Liver (tissue), 9 donors: Measurements from ENCODE around the gene DENND11. TPM values are rescaled to one million over a fixed set of nuclear protein-coding genes. Genes with fewer than 3 reads are reported as not detected.

Experiments
- DNase-seq: peaks from one replicate; pipeline ENCODE4 v3.0.0-alpha.2; 2017; ENCODE audit warnings: low spot score
- H3K27ac ChIP-seq, 2 donors: one replicate each; pipeline ENCODE4 v1.7.0; 2013; ENCODE audit warnings: inconsistent platforms in 2 of 2, low read length in 2 of 2, control low read depth in 1 of 2, low read depth in 1 of 2, mild to moderate bottlenecking in 1 of 2
- H3K27me3 ChIP-seq, 4 donors: one replicate each; pipeline versions ENCODE4 v1.6.1 to v1.7.0; 2013; ENCODE audit warnings: low read length in 3 of 4, inconsistent platforms in 1 of 4, mild to moderate bottlenecking in 1 of 4, moderate library complexity in 1 of 4; ENCODE audit not compliant: control insufficient read depth in 4 of 4, insufficient read depth in 4 of 4
- H3K36me3 ChIP-seq, 4 donors: one replicate each; pipeline versions ENCODE4 v1.6.1 to v1.7.0; 2013; ENCODE audit warnings: low read length in 3 of 4, mild to moderate bottlenecking in 3 of 4, low read depth in 1 of 4, moderate library complexity in 1 of 4; ENCODE audit not compliant: control insufficient read depth in 4 of 4, insufficient read depth in 3 of 4
- H3K4me1 ChIP-seq, 4 donors: one replicate each; pipeline versions ENCODE4 v1.6.1 to v1.7.0; 2013; ENCODE audit warnings: low read length in 3 of 4, mild to moderate bottlenecking in 3 of 4, moderate library complexity in 1 of 4; ENCODE audit not compliant: control insufficient read depth in 4 of 4, insufficient read depth in 4 of 4
- H3K4me3 ChIP-seq, 3 donors: one replicate each; pipeline versions ENCODE4 v1.6.1 to v1.7.0; 2013; ENCODE audit warnings: low read length in 3 of 3, control low read depth in 1 of 3, low read depth in 1 of 3, mild to moderate bottlenecking in 1 of 3
- H3K9ac ChIP-seq, 2 donors: one replicate each; pipeline ENCODE4 v1.7.0; 2013; ENCODE audit warnings: low read length in 2 of 2, mild to moderate bottlenecking in 2 of 2, moderate library complexity in 2 of 2, control low read depth in 1 of 2, low read depth in 1 of 2
- H3K9me3 ChIP-seq, 4 donors: one replicate each; pipeline versions ENCODE4 v1.6.1 to v1.7.0; 2013; ENCODE audit warnings: low read length in 3 of 4; ENCODE audit not compliant: control insufficient read depth in 4 of 4
- EGR1 ChIP-seq, 2 donors: IDR thresholded peaks; 2 replicates each; pipeline ENCODE4 v1.6.1; 2016 to 2018; ENCODE audit warnings: antibody characterized with exemption in 2 of 2, low read depth in 2 of 2
- FOXA1 ChIP-seq: IDR thresholded peaks from 2 replicates; pipeline ENCODE4 v1.6.1; 2016; ENCODE audit warnings: antibody characterized with exemption
- FOXA2 ChIP-seq: IDR thresholded peaks from 2 replicates; pipeline ENCODE4 v1.6.1; 2016; ENCODE audit warnings: antibody characterized with exemption
- GABPA ChIP-seq, 2 donors: IDR thresholded peaks in 1 of 2; conservative IDR thresholded peaks in 1 of 2; 2 replicates each; pipeline ENCODE4 v1.6.1; 2016; ENCODE audit warnings: antibody characterized with exemption in 2 of 2, mild to moderate bottlenecking in 1 of 2, moderate library complexity in 1 of 2
- HNF4A ChIP-seq, 2 donors: conservative IDR thresholded peaks; 2 replicates each; pipeline ENCODE4 v1.6.1; 2016; ENCODE audit warnings: antibody characterized with exemption in 2 of 2, mild to moderate bottlenecking in 2 of 2
- HNF4G ChIP-seq: IDR thresholded peaks from 2 replicates; pipeline ENCODE4 v1.6.1; 2016; ENCODE audit warnings: antibody characterized with exemption
- NR2F2 ChIP-seq: IDR thresholded peaks from 2 replicates; pipeline ENCODE4 v1.6.1; 2016; ENCODE audit warnings: antibody characterized with exemption
- RAD21 ChIP-seq, 2 donors: IDR thresholded peaks; 2 replicates each; pipeline ENCODE4 v1.6.1; 2016; ENCODE audit warnings: antibody characterized with exemption in 2 of 2, mild to moderate bottlenecking in 2 of 2
- RXRA ChIP-seq, 2 donors: IDR thresholded peaks; 2 replicates each; pipeline ENCODE4 v1.6.1; 2017 to 2018; ENCODE audit warnings: antibody characterized with exemption in 2 of 2, mild to moderate bottlenecking in 1 of 2
- SP1 ChIP-seq: IDR thresholded peaks from 2 replicates; pipeline ENCODE4 v1.6.1; 2018; ENCODE audit warnings: antibody characterized with exemption, mild to moderate bottlenecking
- TAF1 ChIP-seq: conservative IDR thresholded peaks from 2 replicates; pipeline ENCODE4 v1.6.1; 2016; ENCODE audit warnings: antibody characterized with exemption, mild to moderate bottlenecking
- WGBS: extraction: QIAGEN DNeasy Blood & Tissue Kit; methylation state at CpG from one replicate; pipeline ENCODE4 v1.1.7; 2013; 5-methylcytosine and 5-hydroxymethylcytosine counted together
- polyA plus RNA-seq, 2 donors: library from polyadenylated mRNA; stranded (reverse) in 1 of 2; unstranded in 1 of 2; fragments of 200-250 nt in 1 of 2; fragments of >200 nt in 1 of 2; fragmentation: Nextera tagmentation in 1 of 2; extraction: Ambion mirVana in 1 of 2; gene quantifications; one replicate each; pipeline versions ENCODE4 v1.2.1 to v1.2.3, GENCODE V29; 2013 to 2015
- total RNA-seq, 2 donors: library from RNA; depleted of rRNA; stranded (reverse); fragments of >200 nt; gene quantifications; one replicate each; pipeline ENCODE4 v1.2.3, GENCODE V29; 2014
- TF ChIP-seq, protein P1 (sequence below): IDR thresholded peaks from 2 replicates; pipeline ENCODE4 v1.6.1; 2016; ENCODE audit warnings: antibody characterized with exemption
- TF ChIP-seq, protein P2 (sequence below): IDR thresholded peaks from 2 replicates; pipeline ENCODE4 v1.6.1; 2016; ENCODE audit warnings: antibody characterized with exemption, mild to moderate bottlenecking
- TF ChIP-seq, protein P3 (sequence below): IDR thresholded peaks from 2 replicates; pipeline ENCODE4 v1.6.1; 2016; ENCODE audit warnings: antibody characterized with exemption
- TF ChIP-seq, protein P4 (sequence below): fragments of 150-350 bp; IDR thresholded peaks from 2 replicates; pipeline ENCODE4 v1.5.1; 2017; ENCODE audit warnings: improper control_type of control experiment, low read depth, low read length; ENCODE audit not compliant: missing input control
- TF ChIP-seq, protein P5 (sequence below): IDR thresholded peaks from 2 replicates; pipeline ENCODE4 v1.6.1; 2016; ENCODE audit warnings: antibody characterized with exemption
- donor health status: healthy.
- donor health status: healthy.
- donor health status: healthy.
- donor health status: healthy.
- donor health status: healthy.

The DENND11 gene
- total and polyA plus RNA-seq, 4 donors, result 8.4 to 48.4 (median 12.8) TPM

DNA sequence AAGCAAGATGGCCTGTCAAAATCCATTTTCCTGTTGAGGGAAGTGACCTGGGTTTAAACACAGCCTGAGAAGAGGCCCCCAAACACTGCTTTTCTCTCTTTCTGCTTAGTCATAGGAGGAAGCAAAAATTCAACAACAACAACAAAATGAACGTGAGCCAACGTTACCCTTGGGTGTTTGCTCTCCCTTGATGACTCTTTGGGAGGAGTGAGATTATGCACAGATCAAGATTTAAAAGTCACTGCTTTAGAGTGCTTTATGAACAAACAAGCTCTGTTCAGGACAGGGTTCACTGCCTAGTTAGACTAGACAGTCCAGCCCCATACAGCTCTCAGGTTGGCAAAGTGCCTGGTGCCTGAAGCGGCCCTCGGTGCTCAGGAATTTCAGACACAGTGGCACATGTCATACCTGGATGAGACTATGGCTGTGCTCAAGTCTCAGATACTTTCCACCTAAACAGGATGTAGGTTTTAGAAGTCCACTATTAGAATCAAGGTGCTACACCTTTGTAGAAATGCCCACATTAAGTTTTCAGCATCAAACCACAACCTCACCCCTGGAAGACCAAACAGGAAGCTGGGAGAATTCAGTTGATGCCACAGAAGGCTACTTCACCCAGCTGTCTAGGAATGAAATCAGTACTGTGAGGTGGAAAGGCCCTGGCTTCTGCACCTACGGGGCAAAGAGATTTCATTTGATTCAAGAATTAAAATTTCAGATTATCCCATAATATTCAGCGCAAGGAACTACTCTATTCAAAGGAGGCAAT lies 38.7 kb downstream of the DENND11 start (continued):
- TF ChIP-seq, protein P1, sequence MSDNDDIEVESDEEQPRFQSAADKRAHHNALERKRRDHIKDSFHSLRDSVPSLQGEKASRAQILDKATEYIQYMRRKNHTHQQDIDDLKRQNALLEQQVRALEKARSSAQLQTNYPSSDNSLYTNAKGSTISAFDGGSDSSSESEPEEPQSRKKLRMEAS, result peak; percentile 40
- no peak for TF ChIP-seq EGR1 (IDR thresholded peaks at IDR 0.05; ENCODE audit: low read depth in 2 of 2)
- peak; percentile 36 to 47 for TF ChIP-seq RXRA (IDR thresholded peaks at IDR 0.05)

DNA sequence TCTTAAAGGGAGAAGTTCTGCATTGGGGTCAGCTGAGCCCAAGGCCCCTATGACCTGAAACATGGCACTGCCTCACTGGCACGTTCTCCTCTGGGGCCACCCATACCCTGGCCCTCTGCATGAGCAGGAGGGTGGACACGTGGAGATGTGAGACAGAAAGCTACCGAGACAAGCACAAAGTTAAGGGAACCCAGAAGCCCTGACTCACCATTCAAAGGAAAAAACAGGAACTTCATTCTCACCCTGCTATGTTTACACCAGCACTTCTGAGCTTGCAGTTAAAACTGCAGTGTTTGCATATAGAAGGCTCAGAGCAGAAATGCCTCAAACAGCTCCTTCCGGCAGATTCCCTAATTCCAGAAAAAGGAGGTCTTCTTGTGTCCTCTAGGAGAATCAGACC lies 41.7 kb downstream of the DENND11 start:
- Histone ChIP-seq H3K4me3 (no peak overlapping the region), H3K36me3 (peaks cover 5 to 27% (median 12%) of the 10 kb centered on the region in 4 donors), H3K9ac (no peak overlapping the region), H3K4me1 (peaks cover 11 to 27% (median 17%) of the 10 kb centered on the region in 4 donors), H3K27ac (peak overlapping the region in 1 of 2 donors; percentile 10), H3K27me3 (no peaks in the 10 kb centered on the region), H3K9me3 (no peaks in the 10 kb centered on the region)
- WGBS, result 71% methylated on average over 4 of the region's 4 CpGs
- TF ChIP-seq NR2F2 (no peak), HNF4A (conservative IDR thresholded peaks at IDR 0.05) (no peak), FOXA2 (no peak), RAD21 (IDR thresholded peaks at IDR 0.05) (no peak), HNF4G (no peak), SP1 (no peak), GABPA (IDR thresholded peaks at IDR 0.05 in 1 of 2, conservative IDR thresholded peaks at IDR 0.05 in 1 of 2) (no peak), FOXA1 (no peak), TAF1 (no peak), RXRA (IDR thresholded peaks at IDR 0.05) (no peak)
- TF ChIP-seq, protein P2, sequence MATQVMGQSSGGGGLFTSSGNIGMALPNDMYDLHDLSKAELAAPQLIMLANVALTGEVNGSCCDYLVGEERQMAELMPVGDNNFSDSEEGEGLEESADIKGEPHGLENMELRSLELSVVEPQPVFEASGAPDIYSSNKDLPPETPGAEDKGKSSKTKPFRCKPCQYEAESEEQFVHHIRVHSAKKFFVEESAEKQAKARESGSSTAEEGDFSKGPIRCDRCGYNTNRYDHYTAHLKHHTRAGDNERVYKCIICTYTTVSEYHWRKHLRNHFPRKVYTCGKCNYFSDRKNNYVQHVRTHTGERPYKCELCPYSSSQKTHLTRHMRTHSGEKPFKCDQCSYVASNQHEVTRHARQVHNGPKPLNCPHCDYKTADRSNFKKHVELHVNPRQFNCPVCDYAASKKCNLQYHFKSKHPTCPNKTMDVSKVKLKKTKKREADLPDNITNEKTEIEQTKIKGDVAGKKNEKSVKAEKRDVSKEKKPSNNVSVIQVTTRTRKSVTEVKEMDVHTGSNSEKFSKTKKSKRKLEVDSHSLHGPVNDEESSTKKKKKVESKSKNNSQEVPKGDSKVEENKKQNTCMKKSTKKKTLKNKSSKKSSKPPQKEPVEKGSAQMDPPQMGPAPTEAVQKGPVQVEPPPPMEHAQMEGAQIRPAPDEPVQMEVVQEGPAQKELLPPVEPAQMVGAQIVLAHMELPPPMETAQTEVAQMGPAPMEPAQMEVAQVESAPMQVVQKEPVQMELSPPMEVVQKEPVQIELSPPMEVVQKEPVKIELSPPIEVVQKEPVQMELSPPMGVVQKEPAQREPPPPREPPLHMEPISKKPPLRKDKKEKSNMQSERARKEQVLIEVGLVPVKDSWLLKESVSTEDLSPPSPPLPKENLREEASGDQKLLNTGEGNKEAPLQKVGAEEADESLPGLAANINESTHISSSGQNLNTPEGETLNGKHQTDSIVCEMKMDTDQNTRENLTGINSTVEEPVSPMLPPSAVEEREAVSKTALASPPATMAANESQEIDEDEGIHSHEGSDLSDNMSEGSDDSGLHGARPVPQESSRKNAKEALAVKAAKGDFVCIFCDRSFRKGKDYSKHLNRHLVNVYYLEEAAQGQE, result no peak
- TF ChIP-seq, protein P3, sequence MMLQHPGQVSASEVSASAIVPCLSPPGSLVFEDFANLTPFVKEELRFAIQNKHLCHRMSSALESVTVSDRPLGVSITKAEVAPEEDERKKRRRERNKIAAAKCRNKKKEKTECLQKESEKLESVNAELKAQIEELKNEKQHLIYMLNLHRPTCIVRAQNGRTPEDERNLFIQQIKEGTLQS, result no peak
- TF ChIP-seq, protein P4, sequence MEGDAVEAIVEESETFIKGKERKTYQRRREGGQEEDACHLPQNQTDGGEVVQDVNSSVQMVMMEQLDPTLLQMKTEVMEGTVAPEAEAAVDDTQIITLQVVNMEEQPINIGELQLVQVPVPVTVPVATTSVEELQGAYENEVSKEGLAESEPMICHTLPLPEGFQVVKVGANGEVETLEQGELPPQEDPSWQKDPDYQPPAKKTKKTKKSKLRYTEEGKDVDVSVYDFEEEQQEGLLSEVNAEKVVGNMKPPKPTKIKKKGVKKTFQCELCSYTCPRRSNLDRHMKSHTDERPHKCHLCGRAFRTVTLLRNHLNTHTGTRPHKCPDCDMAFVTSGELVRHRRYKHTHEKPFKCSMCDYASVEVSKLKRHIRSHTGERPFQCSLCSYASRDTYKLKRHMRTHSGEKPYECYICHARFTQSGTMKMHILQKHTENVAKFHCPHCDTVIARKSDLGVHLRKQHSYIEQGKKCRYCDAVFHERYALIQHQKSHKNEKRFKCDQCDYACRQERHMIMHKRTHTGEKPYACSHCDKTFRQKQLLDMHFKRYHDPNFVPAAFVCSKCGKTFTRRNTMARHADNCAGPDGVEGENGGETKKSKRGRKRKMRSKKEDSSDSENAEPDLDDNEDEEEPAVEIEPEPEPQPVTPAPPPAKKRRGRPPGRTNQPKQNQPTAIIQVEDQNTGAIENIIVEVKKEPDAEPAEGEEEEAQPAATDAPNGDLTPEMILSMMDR, result no peak
- TF ChIP-seq, protein P1, result no peak
- TF ChIP-seq, protein P5, sequence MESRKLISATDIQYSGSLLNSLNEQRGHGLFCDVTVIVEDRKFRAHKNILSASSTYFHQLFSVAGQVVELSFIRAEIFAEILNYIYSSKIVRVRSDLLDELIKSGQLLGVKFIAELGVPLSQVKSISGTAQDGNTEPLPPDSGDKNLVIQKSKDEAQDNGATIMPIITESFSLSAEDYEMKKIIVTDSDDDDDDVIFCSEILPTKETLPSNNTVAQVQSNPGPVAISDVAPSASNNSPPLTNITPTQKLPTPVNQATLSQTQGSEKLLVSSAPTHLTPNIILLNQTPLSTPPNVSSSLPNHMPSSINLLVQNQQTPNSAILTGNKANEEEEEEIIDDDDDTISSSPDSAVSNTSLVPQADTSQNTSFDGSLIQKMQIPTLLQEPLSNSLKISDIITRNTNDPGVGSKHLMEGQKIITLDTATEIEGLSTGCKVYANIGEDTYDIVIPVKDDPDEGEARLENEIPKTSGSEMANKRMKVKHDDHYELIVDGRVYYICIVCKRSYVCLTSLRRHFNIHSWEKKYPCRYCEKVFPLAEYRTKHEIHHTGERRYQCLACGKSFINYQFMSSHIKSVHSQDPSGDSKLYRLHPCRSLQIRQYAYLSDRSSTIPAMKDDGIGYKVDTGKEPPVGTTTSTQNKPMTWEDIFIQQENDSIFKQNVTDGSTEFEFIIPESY, result no peak
- DNase-seq, result no peak
